Stimulated activated CD4-positive, alpha-beta T cell treated with anti-CD3 and anti-CD28 coated beads, Interleukin-12 subunit alpha, Interleukin-12 subunit beta, amount 100 ng/mL, for 24 hours (primary cell): Measurements from ENCODE around the gene NPAS3.

ENCODE experiments used
- DNase-seq, 2 experiments: peaks; one replicate each; pipeline ENCODE4 v3.0.0-alpha.2; 2020; ENCODE audit warnings: low read depth in 2 of 2

NPAS3 gene

DNA sequence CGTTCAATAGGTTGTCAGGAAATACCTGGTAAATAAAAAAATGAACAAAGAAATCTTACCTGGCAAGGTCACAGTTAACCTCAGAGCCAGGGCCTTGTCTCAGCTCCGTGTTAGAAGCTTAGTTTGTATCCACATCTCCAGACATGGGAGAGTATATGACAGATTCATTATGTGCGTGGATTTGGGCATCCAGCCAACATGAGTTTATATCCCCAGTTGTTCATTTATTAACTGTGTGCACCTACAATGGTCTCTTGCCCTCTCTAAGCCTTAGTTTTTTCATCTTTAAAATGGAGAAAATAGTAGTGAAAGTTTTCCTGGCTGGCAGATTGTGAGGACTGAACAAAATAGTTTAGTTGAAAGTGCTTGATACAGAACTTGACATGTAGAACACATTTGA, 437.8 kb downstream of the NPAS3 start:
- DNase-seq: no peak

DNA sequence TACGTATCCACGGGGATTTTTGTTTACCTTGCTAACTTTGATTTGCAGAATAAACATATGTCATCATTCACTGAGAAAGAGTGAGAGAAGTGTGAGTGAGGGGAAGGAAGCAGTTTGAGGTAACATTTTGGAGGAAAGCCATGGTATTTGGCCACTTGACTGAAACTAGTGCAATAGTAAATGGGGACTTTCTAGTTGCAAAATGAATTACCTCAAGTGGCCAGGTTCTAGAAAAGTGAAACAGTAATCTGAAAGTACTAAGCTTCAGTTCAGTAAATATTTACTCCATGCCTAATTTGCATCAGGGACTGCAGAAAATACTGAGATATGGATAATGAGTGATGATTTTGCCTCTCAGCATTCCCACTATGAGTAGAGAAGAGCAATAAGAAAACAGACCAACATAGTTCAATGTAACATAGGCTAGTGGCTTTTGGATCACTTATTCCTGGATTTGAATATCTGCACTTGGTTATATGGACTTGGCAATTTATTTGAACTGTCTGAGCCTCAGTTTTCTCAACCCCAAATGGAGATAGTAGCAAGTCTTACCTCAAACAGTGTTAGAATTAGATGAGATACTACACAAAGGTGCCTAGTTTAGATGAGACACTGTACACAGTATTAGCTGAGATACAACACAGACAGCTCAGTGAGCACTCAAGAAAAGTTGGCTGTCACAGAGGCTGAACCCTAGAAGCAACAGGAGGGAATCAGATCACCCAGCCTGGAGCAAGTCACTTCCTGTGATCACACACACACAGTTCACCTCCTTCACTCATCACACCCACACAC, 439.1 kb downstream of the NPAS3 start:
- DNase-seq: no peak

DNA sequence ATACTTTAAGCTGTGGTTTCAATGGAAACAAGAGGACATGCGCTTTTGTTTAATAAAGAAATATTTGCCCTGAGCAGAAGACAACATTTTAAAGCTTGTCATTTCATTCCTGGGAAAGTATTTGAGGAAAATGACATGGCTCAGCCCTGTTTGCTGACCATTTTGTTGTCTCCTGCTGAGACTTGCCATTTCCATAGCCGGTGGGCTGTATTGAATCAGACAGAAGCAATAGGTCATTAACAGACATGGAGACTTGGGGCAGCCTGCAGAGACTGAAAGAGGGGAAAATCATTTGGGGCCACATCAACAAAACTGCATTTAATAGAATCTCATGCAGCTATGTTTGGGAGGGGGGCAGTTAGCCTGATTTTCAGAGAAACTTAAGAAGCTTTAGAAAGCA, 443.0 kb downstream of the NPAS3 start:
- DNase-seq: no peak

DNA sequence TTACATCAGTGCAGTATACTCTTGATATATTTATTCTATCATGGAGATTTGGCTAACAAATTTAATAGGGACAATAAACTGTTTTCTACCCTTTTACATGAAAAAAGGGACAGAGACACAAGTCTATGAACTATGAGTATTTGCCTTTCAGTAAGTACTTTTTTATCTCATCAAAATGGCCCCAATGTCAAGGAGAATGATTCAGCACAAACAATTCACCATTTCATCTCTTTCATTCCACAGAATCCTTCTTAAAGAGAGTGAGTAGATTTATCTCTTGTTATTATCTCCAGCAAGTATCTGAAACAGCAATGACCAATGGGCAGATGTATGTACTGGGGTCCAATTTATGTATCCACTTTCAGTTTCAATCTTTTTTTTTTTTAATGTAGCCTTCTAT, 447.5 kb downstream of the NPAS3 start:
- no peak for DNase-seq

DNA sequence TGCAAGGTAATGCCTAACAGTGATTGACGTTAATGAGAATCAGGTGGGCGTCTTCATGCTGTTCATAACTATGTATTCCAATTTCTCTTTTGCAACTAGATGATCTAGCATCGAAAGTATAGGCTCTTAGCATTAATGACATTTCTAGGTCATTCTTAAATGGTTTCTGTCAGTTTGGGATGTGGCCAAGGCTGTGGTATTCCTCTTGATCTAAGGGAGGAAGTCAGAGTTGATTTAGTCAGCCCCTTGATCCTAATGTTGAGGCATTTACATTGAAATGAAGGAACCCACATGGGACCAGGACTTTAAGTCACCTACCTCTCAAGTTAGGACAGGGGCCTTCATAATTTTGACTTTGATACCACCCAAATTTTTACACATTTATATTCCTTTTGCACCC, 448.1 kb downstream of the NPAS3 start:
- DNase-seq: no peak

DNA sequence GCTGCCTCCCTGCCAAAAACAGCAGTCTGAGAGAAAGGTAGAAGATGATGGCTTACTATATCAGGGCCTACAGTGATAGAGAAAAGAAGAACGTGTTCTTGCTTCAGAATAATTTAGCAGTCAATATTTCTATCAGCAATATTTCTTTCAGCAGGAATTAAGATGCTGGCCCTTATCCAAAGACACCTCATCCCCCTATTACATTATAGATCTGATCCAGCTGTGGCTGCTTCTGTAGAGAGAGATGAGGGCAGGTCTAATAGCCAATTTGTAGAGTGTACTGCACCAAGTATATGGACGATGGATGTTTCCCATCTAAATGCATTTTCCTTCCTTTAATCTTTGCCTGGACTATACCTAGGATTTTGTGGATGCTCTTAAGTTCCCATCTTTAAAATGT, 451.7 kb downstream of the NPAS3 start:
- DNase-seq: no peak

DNA sequence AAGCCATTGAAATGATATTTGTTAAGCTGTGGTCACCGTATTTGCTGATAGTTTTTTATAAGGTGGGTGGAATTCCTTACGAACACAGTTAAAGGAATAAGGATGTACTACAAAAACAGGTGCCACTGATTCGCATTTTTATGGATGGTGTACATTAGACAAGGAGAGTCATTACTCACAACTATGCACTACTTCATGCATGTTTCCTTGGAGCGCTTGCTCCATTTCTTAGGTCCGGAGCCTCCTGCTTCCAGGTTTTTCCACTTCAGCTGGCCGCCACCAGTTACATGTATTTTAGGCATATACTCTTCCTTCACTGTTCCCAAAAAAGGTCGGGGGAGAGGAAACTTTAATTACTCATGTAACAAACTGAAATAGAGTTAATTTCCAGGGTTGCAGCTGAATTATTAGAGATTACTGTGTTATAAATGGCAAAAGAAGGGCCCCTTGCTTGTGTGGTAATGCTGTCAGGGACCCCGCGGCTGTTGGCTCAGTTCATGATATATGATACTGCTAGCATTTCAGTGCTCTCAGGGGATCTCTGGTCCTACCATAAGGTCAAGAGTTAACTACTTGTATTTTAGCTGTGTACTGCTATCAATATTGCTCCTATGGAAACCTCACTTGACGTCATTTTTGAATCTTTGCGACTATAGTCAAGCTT, 454.7 kb downstream of the NPAS3 start:
- no peak for DNase-seq

DNA sequence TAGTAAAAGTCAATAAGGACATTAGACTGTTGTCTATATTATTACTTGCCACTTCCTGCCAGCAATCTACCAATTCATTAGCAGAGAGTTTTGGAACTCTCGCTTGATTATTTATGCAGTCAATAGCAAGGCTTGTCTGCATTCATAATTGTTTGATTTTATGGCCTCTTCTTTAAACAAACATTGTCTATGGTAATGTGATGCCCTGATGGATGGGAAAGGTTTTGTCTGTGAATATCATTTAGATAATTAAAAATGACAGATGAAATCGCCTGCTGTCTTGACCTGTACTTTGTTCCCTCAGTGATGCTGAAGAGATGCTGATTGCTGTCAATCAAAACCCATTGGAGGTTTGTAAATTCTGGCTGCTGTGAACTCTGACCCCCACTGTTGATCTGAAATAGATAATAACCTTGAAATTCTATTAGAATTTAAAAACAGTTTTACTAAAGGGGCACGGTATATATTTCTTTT, 455.3 kb downstream of the NPAS3 start:
- no peak for DNase-seq

DNA sequence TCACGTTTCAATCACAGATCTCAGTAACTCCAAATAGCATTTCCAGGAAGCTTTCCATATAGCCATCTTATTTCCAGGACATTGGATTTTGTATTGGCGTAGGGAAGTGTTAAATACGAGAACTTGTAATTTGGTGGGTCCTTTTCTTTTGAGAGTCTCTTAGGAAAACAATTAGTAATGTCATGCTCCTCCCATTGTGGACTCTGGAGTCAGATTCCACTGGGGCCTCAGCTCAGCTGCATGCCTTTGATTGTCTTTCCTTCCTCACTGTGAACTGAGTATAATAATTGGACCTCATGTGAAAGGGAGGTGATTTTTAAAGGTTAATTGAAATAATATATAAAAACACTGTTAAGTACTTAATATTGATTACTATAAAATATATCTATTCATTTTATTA, 462.6 kb downstream of the NPAS3 start:
- no peak for DNase-seq

DNA sequence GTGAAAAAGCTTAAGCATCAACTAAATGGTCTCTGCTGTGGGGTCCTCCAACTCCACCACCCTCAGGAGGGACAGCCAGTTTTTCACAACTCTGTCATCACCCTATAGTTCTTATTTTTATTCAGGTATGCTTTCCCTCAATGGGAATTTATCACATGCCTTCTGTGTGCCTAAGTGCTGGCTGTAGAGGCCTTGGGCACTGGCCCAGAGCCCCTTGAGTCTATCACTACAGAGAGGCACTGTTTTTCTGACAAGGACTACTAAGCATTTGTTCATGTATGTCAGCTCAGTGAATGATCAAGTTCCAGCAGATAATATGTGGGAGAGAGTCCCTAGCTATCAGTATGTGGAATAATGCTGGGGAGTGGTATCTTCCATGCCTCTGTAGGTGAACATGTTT, 463.9 kb downstream of the NPAS3 start:
- no peak for DNase-seq

DNA sequence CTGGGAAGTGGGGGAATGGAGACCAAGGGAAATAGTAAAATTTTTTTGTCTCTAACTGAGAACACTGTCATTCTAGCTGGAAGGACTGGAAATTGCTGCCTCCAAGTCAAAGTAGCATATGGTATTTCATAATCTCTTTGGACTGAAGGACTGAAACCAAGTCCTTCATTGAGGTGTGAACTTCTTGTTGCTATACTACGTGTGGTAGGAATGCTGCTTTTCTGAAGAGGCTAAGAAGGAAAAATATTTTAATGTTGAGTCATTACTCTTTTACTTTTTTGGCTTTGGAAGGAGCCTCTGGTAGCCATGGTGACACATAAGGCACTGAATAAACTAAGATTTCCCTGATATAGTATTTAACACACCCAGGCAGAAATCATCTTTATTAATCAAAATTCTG, 465.4 kb downstream of the NPAS3 start:
- DNase-seq: no peak

DNA sequence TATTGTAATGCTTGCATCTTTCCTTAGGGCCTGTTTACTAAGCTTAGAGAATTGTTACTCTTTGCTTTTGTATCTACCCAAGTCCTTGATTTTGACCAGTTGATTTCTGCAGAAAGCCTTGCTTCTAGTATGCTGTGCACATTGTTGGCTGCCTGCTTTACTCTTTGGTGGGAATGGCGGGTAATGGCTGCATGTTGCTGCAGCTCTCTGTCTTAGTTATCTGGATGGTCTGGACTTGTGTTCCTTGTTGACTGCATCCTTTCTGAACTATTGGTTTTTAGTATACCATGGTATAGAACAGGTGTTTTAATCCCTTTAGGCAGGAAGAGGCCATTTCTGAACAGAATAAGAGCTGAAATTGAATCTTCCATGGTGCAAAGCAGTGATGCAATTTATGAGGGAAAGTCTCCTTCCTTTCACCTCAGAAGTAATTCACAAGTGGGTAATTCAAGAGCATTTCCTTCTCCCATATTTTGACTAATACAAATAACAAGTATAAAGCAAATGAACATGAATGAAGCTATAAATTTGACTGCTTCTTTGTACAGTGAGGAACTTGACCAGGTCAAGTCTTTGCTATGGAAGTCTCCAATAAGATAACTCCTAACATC, 466.4 kb downstream of the NPAS3 start:
- DNase-seq: no peak

DNA sequence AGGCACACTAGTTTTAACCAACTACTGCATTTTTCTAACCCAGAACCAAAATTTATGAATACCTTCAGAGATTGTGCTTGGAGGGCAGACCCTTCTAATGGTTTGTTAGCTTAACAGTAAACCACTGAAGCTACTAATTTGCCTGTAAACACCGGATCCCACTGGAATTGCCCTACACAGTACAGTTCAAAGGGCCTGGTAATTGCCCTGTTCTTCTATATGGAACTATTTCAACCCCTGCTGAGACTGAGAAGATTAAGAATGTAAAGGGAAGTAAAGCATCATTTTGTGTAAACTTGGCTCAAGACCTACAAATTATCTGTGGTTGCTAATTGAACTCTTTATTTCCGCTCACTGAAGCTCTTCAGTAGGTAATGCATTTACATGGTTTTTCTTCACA, 468.1 kb downstream of the NPAS3 start:
- no peak for DNase-seq

DNA sequence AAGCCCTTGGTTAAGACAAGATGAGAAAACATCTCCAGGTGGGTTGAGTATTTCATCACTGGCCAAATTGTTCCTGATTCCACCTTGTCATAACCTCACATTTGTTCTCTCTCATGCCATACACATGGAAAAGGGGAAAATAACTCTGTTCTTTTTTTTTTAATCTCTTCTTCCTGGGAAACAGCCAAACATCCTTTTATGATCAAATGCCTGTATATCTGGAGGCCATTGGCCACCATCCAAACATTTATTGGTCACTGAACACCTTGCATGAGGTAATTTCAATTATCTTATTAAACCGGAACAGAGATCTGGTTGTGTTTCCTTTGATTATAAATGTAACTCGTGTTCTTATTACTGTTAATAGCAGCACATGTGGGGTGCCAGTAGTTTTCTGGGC, 469.6 kb downstream of the NPAS3 start:
- DNase-seq: no peak

DNA sequence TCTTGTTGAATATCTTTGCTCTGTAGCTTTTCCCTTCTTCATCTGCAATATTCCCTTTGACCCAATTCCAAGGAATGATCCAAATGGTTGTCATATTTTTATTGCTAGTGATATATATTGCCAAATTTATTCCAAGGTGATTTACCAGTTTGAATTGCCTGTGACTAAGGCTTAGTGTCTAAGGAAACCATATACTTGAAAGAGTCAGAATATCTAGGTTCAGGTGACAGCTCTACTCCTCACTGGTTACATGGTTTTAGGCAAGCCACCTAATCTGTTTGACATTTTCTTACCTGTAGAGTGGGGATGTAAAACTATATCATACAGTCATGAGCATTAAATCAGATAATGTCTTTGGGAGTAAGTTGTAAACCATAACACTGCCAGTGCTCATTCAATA, 473.8 kb downstream of the NPAS3 start:
- no peak for DNase-seq

DNA sequence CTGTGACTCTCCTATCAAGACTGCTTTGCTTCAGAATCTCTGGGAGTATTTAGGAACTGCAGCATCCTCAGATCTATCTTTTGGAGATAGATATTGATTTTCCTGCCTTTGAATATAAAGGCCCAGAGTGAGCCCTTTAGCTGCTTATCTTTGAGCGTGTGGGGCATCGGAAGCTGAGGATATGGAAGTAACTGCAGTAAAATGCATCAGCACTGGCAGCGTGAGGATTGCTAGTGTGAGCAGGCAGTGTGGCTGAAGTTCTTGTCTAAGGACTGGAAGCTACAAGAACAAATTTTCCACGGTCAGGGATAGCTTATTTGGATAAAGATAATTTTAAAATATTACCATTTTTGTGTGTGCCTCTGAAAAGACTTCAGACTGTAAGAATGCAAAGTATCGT, 474.7 kb downstream of the NPAS3 start:
- DNase-seq: no peak

DNA sequence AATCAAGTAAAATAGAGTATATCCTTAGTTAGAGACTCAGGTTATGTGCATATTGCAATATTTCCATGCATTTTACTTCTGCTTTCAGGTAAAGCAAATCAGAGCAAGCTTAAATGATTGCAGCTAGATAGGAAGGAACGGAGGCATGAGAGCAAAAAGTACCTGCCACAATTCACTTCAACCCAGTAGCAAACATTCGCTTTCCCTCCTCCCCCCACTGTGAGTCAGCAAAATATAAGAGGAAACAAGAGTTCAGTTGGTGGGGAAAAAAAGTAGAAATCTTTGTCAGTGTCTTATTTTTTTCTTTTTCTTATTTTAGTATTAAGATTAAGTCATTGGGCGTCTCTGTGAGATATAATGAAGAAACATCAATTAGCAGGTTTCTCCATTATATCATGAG, 475.4 kb downstream of the NPAS3 start:
- DNase-seq: no peak

DNA sequence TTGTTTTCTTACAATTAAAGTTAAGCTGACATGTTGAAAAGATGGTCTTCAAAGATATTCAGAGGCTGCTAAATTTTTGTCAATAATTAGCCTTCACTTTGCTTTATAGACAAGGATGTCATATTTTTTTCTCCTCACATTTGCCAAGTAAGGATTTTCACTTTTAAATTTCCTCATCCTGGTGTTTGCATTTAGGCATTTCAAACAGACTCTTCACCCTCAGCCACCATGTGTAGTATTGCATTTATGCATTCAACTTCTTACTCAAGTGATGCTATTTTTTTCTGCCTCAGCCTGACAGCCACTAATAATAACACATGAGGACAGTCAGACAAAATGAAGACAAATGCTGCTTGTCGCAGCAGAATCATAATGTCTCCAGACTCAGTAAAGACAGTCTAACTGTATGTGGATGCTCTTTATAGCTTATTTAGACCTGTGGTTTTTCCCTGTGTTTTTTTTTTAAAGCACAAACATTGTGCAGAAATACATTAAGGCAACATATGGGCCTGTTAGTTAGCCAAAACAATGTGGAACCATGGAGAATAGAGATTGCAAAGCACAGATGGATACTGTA, 481.5 kb downstream of the NPAS3 start:
- DNase-seq: no peak

DNA sequence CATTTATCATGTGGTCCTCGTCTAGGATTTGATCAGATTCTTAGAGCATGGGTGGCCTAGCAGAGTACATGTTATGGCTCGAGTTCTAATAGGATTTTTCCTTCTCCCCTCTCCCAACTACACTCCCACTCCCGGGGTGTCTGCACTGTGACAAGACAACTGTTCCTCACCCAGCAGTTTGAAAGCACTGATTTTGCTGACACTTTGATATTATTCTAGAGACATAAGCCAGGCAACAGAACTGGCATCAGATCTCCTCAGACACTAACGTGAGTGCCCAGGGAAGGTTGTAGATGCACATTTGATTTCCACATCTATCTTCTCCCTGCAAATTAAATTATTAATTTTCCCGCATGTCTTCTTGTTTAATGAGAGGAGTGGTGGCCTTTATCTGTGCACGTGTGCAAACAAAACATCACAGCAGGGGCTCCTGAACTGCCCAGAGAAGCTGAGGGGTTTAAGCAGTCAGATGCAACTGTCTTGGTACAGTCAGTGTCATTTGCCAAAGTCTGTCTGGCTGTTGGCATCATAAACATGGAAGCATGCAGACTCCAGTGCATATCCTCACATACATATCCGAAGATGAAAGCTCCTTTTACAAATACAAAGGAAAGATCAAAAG, 491.8 kb downstream of the NPAS3 start:
- DNase-seq: no peak

DNA sequence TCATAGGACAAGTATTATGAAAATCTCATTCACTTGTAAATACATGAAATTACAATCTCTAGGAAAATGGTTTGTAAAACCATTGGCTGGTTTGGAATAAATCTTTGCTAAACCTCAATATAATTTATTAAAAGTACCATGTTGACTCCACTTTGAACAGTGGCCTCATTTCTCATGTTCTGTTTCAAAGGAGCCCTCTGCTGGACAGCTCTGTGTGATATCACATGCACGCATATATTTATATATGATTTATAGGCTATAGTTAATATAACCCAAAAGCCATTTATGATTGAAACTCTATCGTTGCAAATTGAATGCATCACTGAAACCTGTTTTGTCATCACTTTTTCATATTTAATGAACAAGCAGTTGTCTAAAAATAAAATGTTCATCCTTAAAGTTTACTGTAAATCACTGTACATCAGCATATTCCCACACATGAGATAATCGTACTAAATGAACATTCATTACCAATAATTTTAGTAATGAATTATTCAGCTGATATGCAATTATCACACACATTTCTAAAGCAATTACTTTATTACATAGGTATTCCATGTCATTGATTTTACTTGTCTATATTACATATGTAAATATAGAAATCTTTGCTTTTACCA, 493.8 kb downstream of the NPAS3 start:
- no peak for DNase-seq

DNA sequence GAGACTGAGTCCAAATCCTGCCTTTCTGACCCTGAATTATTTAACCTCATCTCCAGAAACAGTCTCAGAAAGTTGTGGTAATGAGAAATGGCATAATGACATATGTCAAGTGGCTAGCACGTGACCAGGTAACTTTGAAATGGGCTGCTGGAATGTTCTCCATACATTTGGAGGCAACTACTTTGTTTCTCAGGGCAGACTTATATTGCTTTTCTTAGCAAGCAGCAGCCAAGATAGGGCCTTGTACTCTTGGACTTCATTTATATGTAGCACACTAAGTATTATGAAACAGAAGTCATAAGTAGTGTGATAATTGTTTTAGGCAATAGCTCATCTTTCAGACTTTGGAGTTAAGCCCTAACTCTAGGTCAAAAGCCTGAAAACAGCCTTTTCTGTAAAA, 494.7 kb downstream of the NPAS3 start:
- DNase-seq: no peak
